HG03066 (cell line): ENCODE measurements around the gene DPYSL3.
"Not testable (repeated sequence)": the region's sequence is repeated elsewhere in the genome, so short reads cannot be mapped to it uniquely, and the experiment has no call there.

Source experiments
- ATAC-seq: cut with Tn5 transposase; IDR thresholded peaks from one replicate; pipeline ENCODE4 v1.9.1; 2021; ENCODE audit warnings: low read depth; ENCODE audit not compliant: unreplicated experiment

Gene DPYSL3

GRCh38 chr5:147377682-147378081 is 132.2 kb downstream of the DPYSL3 start:
- ATAC-seq: no peak

- no peak for ATAC-seq
These were observed 134.7 kb downstream of the DPYSL3 start for GRCh38 chr5:147375151-147375550.

- ATAC-seq: no peak
These were observed 136.5 kb downstream of the DPYSL3 start for GRCh38 chr5:147373328-147373727.

GRCh38 chr5:147372191-147372590 is 137.7 kb downstream of the DPYSL3 start:
- no peak for ATAC-seq

- no peak for ATAC-seq
These were observed 138.6 kb downstream of the DPYSL3 start for GRCh38 chr5:147371290-147371689.

GRCh38 chr5:147369742-147370374 is 140.0 kb downstream of the DPYSL3 start:
- no peak for ATAC-seq

GRCh38 chr5:147367381-147367780 is 142.5 kb downstream of the DPYSL3 start:
- ATAC-seq: not testable (repeated sequence)

GRCh38 chr5:147361441-147362175 is 148.3 kb downstream of the DPYSL3 start:
- no peak for ATAC-seq

- ATAC-seq: no peak
These were observed 149.1 kb downstream of the DPYSL3 start for GRCh38 chr5:147360816-147361215.

- ATAC-seq: no peak
These were observed 150.3 kb downstream of the DPYSL3 start for GRCh38 chr5:147359581-147359980.

- no peak for ATAC-seq
These were observed 150.8 kb downstream of the DPYSL3 start for GRCh38 chr5:147359101-147359500.

GRCh38 chr5:147349241-147349640 is 160.6 kb downstream of the DPYSL3 start:
- no peak for ATAC-seq

GRCh38 chr5:147348451-147348850 is 161.4 kb downstream of the DPYSL3 start:
- no peak for ATAC-seq

- no peak for ATAC-seq
These were observed 161.8 kb downstream of the DPYSL3 start for GRCh38 chr5:147348046-147348445.

GRCh38 chr5:147346006-147346561 is 163.8 kb downstream of the DPYSL3 start:
- no peak for ATAC-seq

- ATAC-seq: no peak
These were observed 165.0 kb downstream of the DPYSL3 start for GRCh38 chr5:147344861-147345260.

- no peak for ATAC-seq
These were observed 168.5 kb downstream of the DPYSL3 start for GRCh38 chr5:147341345-147341744.

- no peak for ATAC-seq
These were observed 168.9 kb downstream of the DPYSL3 start for GRCh38 chr5:147340941-147341340.
